Measurements from ENCODE around the gene POLR1D. TPM values are rescaled to one million over a fixed set of nuclear protein-coding genes. Genes with fewer than 3 reads are reported as not detected.

The POLR1D gene
- total RNA-seq, 4 donors from 2014 or later: 110 to 148 (median 124) TPM

GRCh38 chr13:27619093-27619727, 2.5 kb upstream of the POLR1D start:
- no peak for DNase-seq (ENCODE audit: extremely low spot score)
- Histone ChIP-seq H3K36me3 (peaks cover 0 to 2% (median under 1%) of the 10 kb centered on the region in 4 donors), H3K9me3 (peaks cover 0 to 4% (median 0%) of the 10 kb centered on the region in 4 donors), H3K4me3 (peak overlapping the region; percentile 78 to 95 (median 88)), H3K27me3 (no peaks in the 10 kb centered on the region), H3K4me1 (peaks cover 30 to 52% (median 46%) of the 10 kb centered on the region in 4 donors), H3K27ac (replicated peaks in 1 of 4) (peak overlapping the region; percentile 98 to 99 (median 98))
- intact Hi-C loops (cut with DNase I): loop anchor here (10.0 kb wide), 1 partner anchor 1064 kb away; the partner anchor contains the start of gene WASF3
- 20% methylated on average over 10 of the region's 10 CpGs for WGBS
- TF ChIP-seq EP300 (IDR thresholded peaks at IDR 0.05) (no peak), POLR2AphosphoS5 (IDR thresholded peaks at IDR 0.05) (no peak), CTCF (IDR thresholded peaks at IDR 0.05) (no peak), POLR2A (IDR thresholded peaks at IDR 0.05; ENCODE audit: low read depth) (no peak)

- no peak for TF ChIP-seq EP300 (IDR thresholded peaks at IDR 0.05)
- peak; percentile 31 to 60 (median 41) for TF ChIP-seq CTCF (IDR thresholded peaks at IDR 0.05)
- intact Hi-C loops (cut with DNase I): loop anchor here (5.0 to 10.0 kb wide), 3 partner anchors 168 to 1065 kb away; partner anchors contain the start of genes GTF3A, MTIF3 and WASF3
- Histone ChIP-seq H3K9me3 (peaks cover 0 to 2% (median 0%) of the 10 kb centered on the region in 4 donors), H3K36me3 (peaks cover 0 to 9% (median 3%) of the 10 kb centered on the region in 4 donors), H3K4me3 (peak overlapping the region; percentile 78 to 95 (median 88)), H3K4me1 (peaks cover 30 to 53% (median 47%) of the 10 kb centered on the region in 4 donors), H3K27ac (replicated peaks in 1 of 4) (peak overlapping the region; percentile 98 to 99 (median 98)), H3K27me3 (no peaks in the 10 kb centered on the region)
- no peak for DNase-seq (ENCODE audit: extremely low spot score)
- WGBS: 2% methylated on average over 25 of the region's 47 CpGs
These were observed 1.8 kb upstream of the POLR1D start for GRCh38 chr13:27619728-27620376.

- peak; percentile 49 for TF ChIP-seq POLR2A (IDR thresholded peaks at IDR 0.05; ENCODE audit: low read depth)
- TF ChIP-seq POLR2AphosphoS5 (IDR thresholded peaks at IDR 0.05): peak; percentile 87 to 88
- no peak for TF ChIP-seq EP300 (IDR thresholded peaks at IDR 0.05)
- H3K4me1 ChIP-seq: peaks cover 30 to 53% (median 47%) of the 10 kb centered on the region in 4 donors
- peak; percentile 99 for DNase-seq (ENCODE audit: extremely low spot score)
- intact Hi-C loops (cut with DNase I): loop anchor here (5.0 to 10.0 kb wide), 2 partner anchors 168 to 196 kb away; partner anchors contain the start of genes GTF3A and MTIF3
- H3K27me3 ChIP-seq: no peaks in the 10 kb centered on the region
- H3K4me3 ChIP-seq: peak within 1 kb of the TSS; percentile 78 to 95 (median 88)
- peaks cover 0 to 9% (median 3%) of the 10 kb centered on the region in 4 donors for H3K36me3 ChIP-seq
- peak within 1 kb of the TSS; percentile 98 to 99 (median 98) for H3K27ac ChIP-seq (replicated peaks in 1 of 4)
- H3K9me3 ChIP-seq: no peaks in the 10 kb centered on the region
- WGBS: under 1% methylated on average over 48 of the region's 79 CpGs
These were observed 1.1 kb upstream of the POLR1D start, which contains the start of gene LNX2 for GRCh38 chr13:27620377-27621115. Gene LNX2, minus strand, starts transcription at chr13:27620529. Its CDS starts 38,826 bp downstream, at chr13:27581703.

GRCh38 chr13:27621116-27621365, 651 bp upstream of the POLR1D start:
- Histone ChIP-seq H3K4me3 (peak overlapping the region; percentile 78 to 95 (median 88)), H3K36me3 (peaks cover 0 to 10% (median 4%) of the 10 kb centered on the region in 4 donors), H3K27ac (replicated peaks in 1 of 4) (peak overlapping the region; percentile 98 to 99 (median 98)), H3K4me1 (peaks cover 30 to 53% (median 47%) of the 10 kb centered on the region in 4 donors), H3K9me3 (no peaks in the 10 kb centered on the region), H3K27me3 (no peaks in the 10 kb centered on the region)
- TF ChIP-seq EP300 (IDR thresholded peaks at IDR 0.05): no peak
- no peak for TF ChIP-seq POLR2A (IDR thresholded peaks at IDR 0.05; ENCODE audit: low read depth)
- no peak for TF ChIP-seq CTCF (IDR thresholded peaks at IDR 0.05)
- intact Hi-C loops (cut with DNase I): loop anchor here (5.0 to 10.0 kb wide), 2 partner anchors 169 to 196 kb away; partner anchors contain the start of genes GTF3A and MTIF3
- no peak for DNase-seq (ENCODE audit: extremely low spot score)
- 0% methylated on average over 8 of the region's 8 CpGs for WGBS
